Ecto neural progenitor cell (in vitro differentiated cells): ENCODE results near the gene EEF1AKMT1.
"Not testable (repeated sequence)": the region's sequence is repeated elsewhere in the genome, so short reads cannot be mapped to it uniquely, and the experiment has no call there.

Source experiments
- DNase-seq: peaks from one replicate; pipeline ENCODE4 v3.0.0-alpha.2; 2018; ENCODE audit warnings: low spot score

EEF1AKMT1 gene

DNA sequence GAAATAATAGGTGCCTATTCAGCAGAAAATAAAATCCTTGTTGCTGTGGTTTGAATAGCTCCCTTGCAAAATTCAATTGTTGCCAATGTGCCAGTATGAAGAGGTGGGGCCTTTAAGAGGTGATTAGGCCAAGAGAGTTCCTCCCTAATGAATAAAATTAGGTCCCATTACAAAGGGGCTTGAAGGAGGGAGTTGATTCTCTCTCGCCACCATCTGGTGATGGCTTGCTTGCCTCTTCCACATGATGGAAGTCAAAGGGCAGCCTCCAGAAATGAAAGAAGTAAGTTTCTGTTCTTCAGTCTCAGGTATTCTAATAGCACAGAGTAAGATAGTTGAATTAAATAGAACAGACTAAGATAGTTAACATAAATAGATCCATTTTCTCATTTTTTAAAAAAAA is 3.0 kb upstream of the EEF1AKMT1 start:
- no peak for DNase-seq

DNA sequence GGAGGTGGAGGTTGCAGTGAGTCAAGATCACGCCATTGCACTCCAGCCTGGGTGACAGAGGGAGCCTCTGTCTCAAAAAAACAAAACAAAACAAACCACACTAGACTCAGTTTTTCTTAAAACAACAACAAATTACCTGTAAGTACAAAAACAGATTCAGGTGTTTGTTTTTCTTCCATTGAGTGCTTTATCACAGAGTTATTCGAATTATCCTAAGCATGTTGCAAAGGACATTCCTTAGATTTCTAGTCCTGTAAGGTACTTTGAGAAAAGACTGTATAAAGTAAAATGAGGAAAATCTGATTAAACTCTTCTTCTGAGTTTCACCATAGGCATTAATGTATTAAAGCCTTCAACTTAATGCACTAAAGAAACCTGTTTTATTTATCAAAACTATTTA is 2.2 kb upstream of the EEF1AKMT1 start:
- no peak for DNase-seq

DNA sequence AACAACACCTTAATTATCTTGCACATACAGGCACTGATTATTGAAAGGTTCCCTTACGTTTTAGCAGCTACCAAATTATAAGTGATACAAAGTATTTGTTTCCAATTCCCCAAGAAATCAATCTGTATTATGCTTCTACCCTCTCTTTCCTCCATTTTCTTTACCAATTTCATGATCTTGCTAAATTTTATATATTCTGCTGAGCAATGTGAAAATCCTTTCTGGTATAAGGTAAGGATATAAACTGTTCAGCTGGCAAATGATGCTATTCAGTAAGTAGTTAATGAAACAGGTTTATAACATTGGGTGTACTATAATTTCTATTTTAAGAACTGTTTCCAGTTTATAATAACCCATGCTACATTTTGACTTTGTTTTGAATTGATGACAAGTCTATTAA is 985 bp upstream of the EEF1AKMT1 start:
- DNase-seq, result no peak

DNA sequence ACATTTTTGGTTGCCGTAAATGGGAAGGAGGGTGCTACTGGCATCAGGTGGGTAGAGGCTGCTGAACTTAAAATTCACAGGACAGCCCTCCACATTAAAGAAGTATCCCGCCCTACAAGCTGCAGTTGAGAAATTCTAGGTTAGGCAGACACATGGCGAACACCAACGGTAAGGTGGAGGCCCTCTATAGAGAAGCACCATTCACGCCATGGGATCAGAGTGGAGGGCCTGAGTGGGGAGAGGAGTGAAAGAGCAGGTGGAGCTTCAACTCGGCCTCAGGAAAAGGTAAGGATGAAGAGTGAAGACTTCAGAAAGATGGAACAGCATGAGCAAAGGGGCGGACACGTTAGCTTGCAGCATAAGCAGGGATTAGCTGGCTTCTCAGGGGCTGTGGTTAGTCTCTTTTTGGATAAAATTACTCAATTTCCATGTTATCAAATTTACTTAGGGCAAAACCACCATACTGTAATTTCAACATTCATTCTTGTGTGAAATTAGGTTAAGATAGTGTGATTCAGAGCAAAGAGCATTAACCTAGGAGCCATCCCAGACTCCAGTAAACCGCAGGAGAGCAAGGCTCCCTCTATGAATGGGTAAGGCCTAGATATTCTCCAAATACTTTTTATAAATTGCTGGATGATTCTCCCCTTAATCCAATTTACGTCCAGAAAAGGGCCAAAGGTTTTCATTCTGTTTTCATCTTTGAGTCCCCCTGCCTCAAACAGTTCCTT is 1.2 kb downstream of the EEF1AKMT1 start:
- no peak for DNase-seq

DNA sequence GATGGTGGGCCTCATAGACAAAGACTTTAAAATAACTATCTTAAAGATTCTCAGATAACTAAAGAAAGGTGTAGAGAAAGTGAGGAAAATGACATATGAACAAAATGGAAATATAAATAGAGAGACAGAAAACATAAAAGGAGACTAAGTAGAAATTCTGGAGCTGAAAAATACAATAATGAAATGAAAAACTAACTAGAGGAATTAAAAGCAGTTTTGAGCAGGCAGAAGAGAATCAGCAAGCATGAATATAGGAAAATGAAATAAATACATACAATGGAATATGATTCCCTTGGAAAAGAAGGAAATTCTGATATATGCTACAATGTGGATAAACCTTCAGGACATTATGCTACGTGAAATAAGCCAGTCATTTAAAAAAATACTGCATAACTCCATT is 3.9 kb downstream of the EEF1AKMT1 start:
- no peak for DNase-seq

DNA sequence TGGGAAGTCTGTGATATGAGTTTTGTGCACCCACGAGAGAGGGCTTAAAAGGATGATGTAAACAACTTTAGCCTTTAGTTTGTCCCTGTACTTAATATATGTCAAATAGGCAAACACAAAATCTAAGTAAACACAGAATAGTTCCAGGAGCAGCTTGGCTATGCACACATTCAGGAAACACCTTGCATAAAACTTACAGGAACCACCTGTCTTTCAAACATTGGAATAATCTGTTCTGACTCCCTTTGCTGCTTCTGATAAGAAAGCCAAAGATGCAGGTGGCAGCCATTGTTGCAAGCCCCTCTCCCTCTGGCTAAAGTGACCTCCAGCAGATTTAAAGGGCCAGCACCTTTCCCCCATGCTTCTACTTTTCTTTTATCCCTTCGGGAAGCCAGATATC is 4.7 kb downstream of the EEF1AKMT1 start:
- no peak for DNase-seq

DNA sequence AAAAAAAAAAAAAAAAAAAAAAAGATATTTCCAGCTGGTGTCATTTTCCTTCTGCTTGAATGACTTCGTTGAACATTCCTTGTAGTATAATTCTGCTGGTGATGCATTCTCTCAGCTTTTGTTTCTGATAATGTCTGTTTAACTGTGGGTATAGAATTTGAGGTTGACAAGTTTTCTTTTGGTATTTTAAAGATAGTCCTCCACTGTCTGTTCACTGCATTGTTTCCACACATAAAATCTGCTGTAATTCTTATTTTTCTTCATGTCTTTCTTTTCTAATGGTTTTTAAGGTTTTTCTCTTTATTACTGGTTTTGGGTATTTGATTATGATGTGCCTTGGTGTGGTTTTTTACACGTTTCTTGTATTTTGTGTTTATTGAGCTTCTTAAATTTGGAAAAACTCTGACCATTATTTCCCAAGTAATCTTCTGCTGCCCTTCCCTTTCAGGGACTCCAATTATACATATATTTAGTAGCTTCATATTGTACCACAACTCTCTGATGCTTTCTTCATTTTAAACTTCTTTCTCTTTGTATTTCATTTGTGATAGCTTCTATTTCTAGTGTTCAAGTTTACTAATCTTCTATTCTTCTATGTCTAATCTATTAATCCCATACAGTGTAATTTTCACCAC is 6.3 kb downstream of the EEF1AKMT1 start:
- DNase-seq, result no peak

DNA sequence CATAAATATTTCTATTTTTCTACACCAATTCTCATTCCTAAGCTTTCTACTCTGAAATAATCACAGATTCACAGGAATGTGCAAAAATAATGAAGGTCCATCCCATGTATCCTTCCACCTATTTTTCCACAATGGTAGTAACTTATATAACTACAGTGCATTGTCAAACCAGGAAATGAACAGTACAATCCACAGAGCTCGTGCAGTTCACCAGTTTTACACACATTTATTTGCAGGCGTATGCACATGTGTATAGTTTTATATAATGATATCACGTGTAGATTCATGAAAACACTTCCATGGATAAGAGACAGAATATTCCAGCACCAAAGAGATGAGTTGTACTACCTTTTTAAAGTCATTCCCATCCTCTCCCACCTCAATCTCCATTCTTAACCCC is 12.9 kb downstream of the EEF1AKMT1 start:
- DNase-seq, result no peak

DNA sequence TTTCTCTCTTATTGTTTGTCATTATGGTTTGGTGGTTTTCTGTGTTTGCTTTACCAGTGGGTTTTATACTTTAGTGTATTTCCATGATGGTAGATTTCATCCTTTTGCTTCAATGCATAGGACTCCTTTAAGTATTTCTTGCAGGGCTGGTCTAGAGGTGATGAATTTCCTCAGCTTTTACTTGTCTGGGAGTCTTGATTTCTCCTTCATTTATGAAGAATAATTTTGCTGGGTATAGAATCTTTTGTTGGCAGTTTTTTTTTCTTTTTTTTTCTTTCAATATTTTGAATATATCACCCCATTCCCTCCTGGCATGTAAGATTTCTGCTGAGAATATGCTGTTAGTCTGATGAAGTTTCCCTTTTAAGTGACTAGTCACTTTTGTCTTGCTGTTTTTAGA is 19.8 kb downstream of the EEF1AKMT1 start:
- no peak for DNase-seq

DNA sequence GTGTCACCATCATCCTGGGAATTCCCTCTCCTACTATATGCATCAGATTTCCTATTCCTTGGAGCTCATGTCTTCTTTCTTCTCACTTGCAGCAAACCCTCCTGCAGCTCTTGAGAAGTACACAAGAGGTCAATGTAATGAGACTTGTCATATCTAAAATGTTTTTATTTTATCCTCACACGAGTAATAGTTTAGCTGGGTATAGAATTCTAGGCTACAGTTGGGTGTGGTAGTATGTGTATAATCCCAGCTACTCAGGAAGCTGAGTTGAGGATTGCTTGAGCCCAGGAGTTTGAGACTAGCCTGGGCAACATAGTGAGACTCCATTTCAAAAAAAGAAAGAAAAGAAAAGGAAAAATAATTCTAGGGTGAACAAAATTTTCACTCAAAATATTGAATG is 24.4 kb downstream of the EEF1AKMT1 start:
- no peak for DNase-seq

DNA sequence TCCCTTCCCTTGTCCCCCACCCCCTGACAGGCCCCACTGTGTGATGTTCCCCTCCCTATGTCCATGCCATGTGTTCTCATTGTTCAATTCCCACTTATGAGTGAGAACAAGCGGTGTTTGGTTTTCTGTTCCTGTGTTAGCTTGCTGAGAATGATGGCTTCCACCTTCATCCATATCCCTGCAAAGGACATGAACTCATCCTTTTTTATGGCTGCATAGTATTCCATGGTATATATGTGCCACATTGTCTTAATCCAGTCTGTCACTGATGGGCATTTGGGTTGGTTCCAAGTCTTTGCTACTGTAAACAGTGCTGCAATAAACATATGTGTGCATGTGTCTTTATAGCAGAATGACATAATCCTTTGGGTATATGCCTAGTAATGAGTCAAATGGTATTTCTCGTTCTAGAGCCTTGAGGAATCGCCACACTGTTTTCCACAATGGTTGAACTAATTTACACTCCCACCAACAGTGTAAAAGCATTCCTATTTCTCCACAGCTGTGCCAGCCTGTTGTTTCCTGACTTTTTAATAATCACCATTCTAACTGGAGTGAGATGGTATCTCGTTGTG is 29.8 kb downstream of the EEF1AKMT1 start:
- not testable (repeated sequence) for DNase-seq

DNA sequence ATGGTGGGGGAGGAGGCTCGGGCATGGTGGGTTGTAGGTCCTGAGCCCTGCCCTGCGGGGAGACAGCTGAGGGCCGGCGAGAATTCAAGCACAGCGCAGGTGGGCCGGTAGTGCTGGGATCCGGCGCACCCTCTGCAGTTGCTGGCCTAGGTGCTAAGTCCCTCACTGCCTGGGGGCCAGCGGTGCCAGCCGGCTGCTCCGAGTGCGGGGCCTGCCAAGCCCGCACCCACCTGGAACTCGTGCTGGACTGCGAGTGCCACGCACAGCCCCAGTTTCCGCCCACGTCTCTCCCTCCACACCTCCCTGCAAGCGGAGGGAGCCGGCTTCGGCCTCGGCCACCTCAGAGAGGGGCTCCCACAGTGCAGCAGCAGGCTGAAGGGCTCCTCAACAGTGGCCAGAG is 33.7 kb downstream of the EEF1AKMT1 start:
- DNase-seq, result no peak

DNA sequence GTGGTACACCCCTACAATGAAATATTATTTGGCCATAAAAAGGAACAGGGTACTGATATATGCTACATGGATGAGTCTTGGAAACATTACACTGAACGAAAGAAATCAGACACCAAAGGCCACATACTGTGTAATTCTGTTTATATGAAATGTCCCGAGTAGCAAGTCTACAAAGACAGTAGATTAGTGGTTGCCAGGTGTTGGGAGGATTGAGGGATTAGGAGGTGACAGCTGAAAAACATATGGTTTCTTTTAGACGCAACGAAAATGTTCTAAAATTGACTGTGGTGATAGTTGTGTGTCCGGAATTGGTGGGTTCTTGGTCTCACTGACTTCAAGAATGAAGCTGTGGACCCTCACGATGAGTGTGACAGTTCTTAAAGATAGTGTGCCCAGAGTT is 35.1 kb downstream of the EEF1AKMT1 start:
- no peak for DNase-seq

DNA sequence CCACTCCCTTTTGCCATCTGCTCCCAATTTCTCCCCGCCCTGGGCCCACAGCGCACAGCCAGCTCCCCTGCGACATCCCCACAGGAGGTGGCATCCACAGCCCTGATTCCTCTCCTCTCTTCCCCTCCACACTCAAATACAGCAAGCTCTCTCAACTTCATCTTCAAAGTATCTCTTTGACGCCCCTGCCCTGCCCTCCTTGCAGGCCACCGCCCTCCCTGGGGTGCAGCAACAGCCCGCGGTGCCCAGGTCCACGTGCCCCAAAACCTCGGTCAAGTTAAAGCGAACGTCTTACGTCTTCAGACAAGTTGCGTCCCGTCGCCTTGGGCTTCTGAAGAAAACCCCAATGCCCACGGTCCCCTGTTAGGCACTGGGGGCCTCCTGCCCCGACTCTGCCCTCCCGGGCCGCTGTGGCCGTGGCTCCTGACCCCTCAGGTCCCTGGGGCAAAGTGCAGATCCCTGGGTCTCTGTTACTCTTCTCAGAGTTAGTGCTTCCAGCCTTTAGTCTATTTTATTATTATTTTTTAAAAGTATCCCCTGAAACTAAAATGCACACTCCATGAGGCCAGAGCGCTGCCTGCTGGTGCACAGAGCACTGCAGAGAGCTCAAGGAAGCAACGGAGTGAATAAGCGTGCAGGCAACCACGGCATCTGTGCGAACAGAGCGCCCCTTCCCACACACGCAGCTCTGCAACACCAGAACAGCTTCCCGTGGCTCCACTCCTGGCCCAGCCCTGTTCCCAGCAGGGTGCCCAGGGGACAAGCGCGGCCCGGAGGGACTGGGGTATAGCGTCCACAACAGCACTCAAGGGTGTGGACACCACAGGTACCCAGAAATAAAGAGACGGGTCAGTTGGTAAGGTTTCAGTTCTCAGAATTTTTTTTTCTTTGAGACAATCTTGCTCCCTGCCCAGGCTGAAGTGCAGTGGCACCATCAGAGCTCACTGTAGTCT is 43.9 kb downstream of the EEF1AKMT1 start:
- DNase-seq, result no peak

DNA sequence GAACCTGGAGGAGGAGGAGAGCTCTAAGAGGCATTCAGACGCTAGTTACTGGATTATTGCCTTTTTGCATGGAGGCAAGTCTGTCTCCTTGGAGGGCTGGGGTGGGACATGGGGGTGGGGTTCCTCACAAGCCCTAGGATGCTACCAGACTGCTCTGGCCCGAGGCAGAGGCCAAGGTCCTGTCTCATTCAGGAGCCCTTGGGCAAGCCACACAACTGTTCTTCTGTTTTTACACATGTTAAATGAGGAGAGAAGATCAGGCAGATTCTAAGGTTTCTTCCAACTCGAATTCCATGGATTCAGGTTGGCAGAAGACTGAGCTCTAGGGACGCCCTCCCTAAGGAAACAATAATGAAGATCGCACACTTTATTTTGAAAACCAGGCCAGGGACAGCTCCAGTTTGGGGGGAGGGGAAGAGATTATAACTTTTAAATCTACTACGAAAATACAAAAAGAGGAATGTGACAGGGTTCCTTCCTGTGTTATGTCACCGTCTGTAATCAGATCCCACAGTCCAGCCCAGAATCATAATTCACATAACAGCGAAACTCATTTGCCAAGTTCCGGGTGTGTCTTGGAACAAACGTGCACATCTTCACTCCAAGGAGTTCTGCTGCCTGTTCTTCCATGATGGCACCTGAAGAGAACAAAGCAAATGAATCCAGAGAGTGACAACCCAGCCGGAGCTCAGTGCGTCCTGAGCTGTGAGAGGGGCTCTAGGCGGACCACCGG is 45.0 kb downstream of the EEF1AKMT1 start:
- DNase-seq, result no peak

DNA sequence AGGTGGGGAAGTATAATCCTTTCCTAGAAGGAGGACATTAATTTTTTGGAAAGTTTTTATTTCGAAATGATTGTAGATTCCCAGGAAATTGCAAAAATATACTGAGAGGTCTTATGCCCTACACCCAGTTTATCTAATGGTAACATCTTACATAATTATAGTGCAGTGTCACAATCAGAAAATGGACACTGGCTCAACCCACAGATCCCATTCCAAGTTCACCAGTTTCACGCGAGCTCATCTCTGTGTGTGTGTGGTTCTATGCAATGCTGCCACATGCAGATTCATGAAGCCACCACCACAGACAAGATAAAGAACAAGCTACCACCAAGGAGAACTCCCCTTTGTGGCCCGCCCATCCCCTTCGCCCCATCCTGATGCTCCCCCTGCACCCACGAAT is 45.9 kb downstream of the EEF1AKMT1 start:
- DNase-seq, result no peak

DNA sequence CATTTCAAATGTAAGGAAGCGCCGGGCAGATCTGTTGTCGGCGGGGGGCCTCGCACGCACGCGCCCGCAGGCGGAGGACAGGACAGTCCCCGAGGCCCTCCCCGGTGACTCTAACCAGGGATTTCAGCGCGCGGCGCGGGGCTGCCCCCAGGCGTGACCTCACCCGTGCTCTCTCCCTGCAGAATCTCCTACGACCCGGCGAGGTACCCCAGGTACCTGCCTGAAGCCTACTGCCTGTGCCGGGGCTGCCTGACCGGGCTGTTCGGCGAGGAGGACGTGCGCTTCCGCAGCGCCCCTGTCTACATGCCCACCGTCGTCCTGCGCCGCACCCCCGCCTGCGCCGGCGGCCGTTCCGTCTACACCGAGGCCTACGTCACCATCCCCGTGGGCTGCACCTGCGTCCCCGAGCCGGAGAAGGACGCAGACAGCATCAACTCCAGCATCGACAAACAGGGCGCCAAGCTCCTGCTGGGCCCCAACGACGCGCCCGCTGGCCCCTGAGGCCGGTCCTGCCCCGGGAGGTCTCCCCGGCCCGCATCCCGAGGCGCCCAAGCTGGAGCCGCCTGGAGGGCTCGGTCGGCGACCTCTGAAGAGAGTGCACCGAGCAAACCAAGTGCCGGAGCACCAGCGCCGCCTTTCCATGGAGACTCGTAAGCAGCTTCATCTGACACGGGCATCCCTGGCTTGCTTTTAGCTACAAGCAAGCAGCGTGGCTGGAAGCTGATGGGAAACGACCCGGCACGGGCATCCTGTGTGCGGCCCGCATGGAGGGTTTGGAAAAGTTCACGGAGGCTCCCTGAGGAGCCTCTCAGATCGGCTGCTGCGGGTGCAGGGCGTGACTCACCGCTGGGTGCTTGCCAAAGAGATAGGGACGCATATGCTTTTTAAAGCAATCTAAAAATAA is 52.1 kb downstream of the EEF1AKMT1 start:
- peak; percentile 72 for DNase-seq

DNA sequence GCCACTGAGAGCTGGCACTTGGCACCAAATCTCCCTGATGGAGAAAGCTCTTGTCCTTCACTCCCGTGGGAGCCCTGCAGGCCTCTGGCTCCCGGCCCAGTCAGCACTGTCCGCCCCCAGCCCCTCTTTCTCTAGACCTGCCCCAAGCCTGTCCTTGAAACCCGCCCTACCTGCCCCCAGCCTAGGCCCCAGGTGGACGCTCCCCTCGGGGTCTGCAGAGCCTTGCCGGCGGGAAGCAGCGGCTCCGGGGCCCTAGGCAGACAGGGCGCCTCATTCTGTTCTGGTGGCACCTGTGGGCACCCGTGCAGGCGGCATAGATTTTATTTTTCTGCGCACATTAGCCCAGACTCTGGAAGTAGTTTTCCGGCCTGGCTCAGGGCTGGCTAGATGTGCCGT is 52.7 kb downstream of the EEF1AKMT1 start:
- DNase-seq, result no peak

DNA sequence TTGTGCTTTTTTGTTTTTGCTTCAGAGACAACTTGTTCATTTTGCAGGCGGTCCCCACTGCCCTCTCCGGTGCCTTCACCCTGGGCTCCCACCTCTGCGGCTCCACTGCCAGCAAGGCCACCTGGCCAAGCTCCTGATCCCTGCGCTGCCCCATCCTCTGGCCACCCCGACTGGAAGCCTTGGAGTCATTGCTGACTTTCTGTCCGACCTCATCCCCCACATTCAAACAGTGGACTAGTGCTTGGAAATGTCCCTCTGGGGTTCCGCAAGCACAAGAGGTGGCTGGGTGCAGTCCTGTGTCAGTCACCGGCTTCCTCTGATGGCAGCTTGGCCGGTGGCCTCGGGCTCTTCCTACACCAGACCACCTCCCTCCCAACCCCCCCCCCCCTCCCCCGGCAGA is 53.3 kb downstream of the EEF1AKMT1 start:
- no peak for DNase-seq

DNA sequence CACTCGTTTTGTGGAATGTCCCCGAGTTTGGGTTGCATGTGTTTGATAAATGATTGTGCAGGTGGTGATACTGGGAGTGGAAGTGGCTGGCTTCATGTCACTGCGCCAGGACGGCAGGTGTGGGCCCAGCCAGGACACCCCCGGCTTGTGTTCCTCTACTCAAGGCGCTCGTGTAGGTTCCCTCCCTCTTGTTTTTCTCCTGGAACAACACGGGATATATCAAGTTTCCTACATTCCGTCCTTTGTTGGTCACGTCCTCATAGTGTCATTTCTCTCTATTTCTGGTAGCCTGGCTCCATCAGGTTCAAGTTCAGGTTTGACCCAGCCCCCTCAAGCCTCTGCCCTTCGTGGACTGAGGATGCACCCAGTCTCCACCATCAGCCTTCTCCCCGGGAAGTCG is 54.0 kb downstream of the EEF1AKMT1 start:
- DNase-seq, result no peak
